HG02759 (cell line): ENCODE data around the gene ZNF765.
"Not testable (repeated sequence)": the region's sequence is repeated elsewhere in the genome, so short reads cannot be mapped to it uniquely, and the experiment has no call there.

Experiments
- ATAC-seq: cut with Tn5 transposase; IDR thresholded peaks from one replicate; pipeline ENCODE4 v1.9.1; 2021; ENCODE audit warnings: mild to moderate bottlenecking, moderate library complexity; ENCODE audit not compliant: unreplicated experiment

The ZNF765 gene

GRCh38 chr19:53394974-53395839 is at the start of gene ZNF765:
Gene ZNF765, plus strand, starts transcription at chr19:53395149. Its CDS starts 2,867 bp downstream, at chr19:53398016.
- peak; percentile 95 for ATAC-seq

- no peak for ATAC-seq
Observed at GRCh38 chr19:53355739-53356138, 39.2 kb upstream of the ZNF765 start.

- no peak for ATAC-seq
Observed at GRCh38 chr19:53357821-53358581, 36.9 kb upstream of the ZNF765 start.

DNA sequence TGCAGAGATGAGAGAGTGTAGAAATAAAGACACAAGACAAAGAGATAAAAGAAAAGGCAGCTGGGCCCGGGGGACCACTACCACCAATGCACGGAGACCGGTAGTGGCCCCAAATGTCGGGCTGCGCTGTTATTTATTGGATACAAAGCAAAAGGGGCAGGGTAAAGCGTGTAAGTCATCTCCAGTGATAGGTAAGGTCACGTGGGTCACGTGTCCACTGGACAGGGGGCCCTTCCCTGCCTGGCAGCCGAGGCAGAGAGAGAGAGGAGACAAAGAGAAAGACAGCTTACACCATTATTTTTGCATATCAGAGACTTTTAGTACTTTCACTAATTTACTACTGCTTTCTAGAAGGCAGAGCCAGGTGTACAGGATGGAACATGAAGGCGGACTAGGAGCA is 34.9 kb upstream of the ZNF765 start:
- not testable (repeated sequence) for ATAC-seq

DNA sequence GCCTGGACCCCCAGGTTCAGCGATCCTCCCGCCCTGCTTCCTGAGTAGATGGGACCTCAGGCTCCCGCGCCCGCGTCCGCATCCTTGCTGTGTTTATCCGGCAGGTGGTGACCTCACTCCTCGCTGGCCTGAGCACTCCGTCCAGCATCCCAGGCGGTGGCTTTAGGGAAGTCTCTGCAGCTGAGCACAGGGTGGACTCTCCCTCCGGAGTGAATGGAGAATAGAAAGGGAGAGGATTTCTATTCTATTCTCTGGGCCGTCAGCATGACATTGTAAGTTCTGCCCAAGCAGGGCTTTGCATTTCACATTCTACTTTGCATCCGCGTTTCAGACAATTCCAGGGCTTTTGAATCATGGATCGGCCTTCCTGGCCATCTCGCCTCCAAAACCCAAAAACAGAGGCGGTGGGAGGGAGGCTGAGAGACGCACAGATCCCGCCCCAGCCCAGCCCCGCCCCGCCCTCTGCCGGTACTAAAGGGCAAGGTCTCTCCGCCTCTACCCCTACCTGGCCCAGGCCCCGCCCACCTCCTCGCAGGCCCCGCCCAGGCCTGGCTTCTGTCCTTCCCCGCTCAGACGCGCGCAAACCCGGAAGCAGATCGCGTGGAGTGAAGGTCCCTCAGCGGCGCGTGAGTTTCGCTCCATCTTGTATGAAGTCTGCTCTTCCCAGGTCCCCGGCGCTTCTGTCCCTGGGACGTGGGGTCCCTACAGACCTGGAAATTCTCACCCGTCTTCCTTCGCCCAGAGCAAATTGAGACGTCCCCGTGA is 29.6 kb upstream of the ZNF765 start, which contains the start of gene ZNF525:
Gene ZNF525, plus strand, starts transcription at position 572 of the 765 bp plus-strand sequence. CDS start 6,577 bp downstream, outside the sequence.
- ATAC-seq, result peak; percentile 99

GRCh38 chr19:53365899-53366493 is 29.0 kb upstream of the ZNF765 start:
- ATAC-seq, result peak; percentile 61

DNA sequence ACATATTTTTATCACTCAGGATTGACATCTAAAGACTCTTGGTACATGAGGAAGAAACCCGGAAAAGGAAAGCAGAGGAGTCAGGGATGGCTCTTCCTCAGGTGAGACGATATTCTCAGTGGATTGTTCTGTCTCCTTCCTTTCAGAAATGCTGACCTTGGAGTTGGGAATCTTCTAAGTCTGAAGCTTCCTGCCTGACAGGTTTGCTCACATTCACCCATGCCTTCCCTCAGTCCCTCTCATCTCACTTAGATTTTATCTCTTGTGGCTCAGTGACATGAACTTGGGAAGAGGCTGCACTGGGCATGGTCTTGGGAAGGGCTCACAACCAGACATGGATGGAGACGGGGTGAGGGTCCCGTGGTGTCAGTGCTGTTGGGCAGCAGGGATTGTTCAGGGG is 22.8 kb upstream of the ZNF765 start:
- no peak for ATAC-seq

DNA sequence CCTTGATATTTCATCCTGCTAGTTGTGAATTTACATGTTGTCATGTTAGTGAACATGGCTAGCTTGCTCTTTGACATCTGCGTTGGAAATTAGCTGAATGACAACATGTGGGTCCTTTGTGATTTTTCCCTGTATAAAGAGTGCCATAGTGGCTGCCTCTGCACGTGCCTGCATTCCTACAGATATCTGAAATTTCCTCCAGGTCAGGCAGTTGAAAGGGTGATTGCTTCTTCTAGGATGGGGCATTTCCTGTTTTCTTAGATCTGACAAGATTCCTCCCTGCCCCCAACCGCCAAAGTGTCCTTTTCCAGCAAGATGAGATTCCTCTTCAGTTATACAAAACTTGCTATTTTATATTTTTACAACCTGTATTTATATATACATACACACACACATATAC is 20.7 kb upstream of the ZNF765 start:
- no peak for ATAC-seq

DNA sequence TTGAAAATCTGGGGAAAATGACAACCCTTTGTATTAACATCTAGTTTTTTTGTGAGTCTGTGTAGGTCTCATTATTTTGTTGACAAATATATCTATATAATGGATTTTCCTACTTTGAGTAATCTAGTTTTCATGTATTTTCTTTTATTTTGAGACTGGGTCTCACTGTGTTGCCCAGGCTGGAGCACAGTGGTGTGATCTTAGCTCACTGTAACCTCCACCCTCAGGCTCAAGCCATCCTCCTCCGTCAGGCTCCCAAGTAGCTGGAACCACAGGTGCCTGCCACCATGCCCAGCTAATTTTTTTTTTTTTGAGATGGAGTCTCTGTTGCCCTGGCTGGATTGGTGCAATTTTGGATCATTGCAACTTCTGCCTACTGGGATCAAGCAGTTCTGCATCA is 20.2 kb upstream of the ZNF765 start:
- no peak for ATAC-seq

DNA sequence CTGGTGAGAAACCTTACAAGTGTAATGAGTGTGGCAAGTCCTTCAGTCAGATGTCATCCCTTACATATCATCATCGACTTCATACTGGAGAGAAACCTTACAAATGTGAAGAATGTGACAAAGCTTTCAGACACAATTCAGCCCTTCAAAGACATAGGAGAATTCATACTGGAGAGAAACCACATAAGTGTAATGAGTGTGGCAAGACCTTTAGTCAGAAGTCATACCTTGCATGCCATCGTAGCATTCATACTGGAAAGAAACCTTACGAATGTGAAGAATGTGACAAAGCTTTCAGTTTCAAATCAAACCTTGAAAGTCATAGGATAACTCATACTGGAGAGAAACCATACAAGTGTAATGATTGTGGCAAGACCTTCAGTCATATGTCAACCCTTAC is 13.6 kb upstream of the ZNF765 start:
- no peak for ATAC-seq

GRCh38 chr19:53388168-53388567 is 6.8 kb upstream of the ZNF765 start:
- ATAC-seq, result no peak

- ATAC-seq, result no peak
Observed at GRCh38 chr19:53388904-53389303, 6.0 kb upstream of the ZNF765 start.

- no peak for ATAC-seq
Observed at GRCh38 chr19:53389571-53389970, 5.4 kb upstream of the ZNF765 start.

GRCh38 chr19:53389978-53390377 is 5.0 kb upstream of the ZNF765 start:
- ATAC-seq, result no peak

DNA sequence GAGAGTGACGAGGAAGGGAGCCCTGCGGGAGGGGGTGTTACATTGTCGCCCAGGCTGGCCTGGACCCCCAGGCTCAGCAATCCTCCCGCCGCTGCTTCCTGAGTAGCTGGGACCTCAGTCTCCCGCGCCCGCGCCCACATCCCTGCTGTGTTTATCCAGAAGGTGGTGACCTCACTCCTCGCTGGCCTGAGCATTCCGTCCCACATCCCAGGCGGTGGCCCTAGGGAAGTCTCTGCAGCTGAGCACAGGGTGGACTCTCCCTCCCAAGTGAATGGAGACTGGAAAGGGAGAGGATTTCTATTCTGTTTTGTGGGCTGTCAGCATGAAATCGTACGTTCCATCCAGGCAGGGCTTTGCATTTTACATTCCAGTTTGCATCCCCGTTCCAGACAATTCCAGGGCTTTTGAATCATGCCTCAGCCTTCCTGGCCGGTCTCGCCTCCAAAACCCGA is 401 bp upstream of the ZNF765 start:
- no peak for ATAC-seq

- not testable (repeated sequence) for ATAC-seq
Observed at GRCh38 chr19:53395840-53396524, 1.0 kb downstream of the ZNF765 start.

DNA sequence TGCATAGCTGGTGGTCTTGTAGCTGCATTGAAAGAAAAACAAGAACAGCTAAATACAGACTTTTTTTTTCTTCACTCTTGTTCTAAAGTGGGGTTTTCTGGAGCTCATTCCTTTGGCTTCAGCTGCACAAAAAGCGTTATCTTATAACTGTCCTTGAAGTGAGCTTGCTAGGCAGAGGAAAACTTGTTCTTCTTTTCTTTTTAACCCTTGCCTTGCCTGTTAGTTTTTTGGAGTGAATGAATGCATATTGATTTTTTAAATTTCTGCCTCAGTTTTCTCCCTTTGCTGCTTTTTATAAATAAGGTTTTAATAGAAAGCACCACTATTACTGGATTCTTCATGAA is 1.5 kb downstream of the ZNF765 start:
- ATAC-seq, result no peak

GRCh38 chr19:53397918-53398317 is 3.0 kb downstream of the ZNF765 start:
- ATAC-seq, result not testable (repeated sequence)

DNA sequence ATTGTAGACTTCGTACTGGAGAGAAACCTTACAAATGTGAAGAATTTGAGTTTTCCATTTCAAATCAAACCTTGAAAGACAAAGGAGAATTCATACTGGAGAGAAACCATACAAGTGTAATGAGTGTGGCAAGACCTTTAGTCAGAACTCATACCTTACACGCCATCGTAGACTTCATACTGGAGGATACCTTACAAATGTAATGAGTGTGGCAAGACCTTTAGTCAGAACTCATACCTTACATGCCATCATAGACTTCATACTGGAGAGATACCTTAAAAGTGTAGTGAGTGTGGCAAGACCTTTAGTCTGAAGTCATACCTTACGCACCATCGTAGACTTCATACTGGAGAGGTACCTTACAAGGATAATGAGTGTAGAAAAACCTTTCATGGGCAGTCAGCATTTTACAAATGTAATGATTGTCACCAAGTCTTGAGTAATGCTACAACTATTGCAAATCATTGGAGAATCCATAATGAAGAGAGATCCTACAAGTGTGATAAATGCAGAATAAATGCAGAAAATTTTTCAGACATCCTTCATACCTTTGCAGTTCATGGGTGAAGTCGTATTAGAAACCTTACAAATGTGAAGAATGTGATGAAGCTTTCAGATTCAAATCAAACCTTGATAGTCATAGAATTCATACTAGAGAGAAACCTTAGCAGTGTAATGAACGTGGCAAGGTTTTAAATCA is 14.7 kb downstream of the ZNF765 start:
- no peak for ATAC-seq
